Stimulated activated CD8-positive, alpha-beta memory T cell treated with anti-CD3 and anti-CD28 coated beads, Interleukin-12 subunit alpha, Interleukin-12 subunit beta, amount 100 ng/mL, for 4 hours (primary cell): Measurements from ENCODE around the gene PTGER4.
"Not testable (repeated sequence)": the region's sequence is repeated elsewhere in the genome, so short reads cannot be mapped to it uniquely, and the experiment has no call there.

Experiments used
- DNase-seq: peaks from one replicate; pipeline ENCODE4 v3.0.0-alpha.2; 2020; ENCODE audit warnings: low read depth

PTGER4 gene

GRCh38 chr5:40679913-40680681 is at the start of gene PTGER4:
TSS of gene PTGER4 (plus strand) at chr5:40679915. CDS start at chr5:40680994, 1,079 bp downstream.
- DNase-seq: no peak

GRCh38 chr5:40630126-40630525 is 49.6 kb upstream of the PTGER4 start:
- DNase-seq: no peak

GRCh38 chr5:40631236-40631635 is 48.5 kb upstream of the PTGER4 start:
- DNase-seq: no peak

GRCh38 chr5:40634154-40634553 is 45.6 kb upstream of the PTGER4 start:
- DNase-seq: no peak

- no peak for DNase-seq
Observed at GRCh38 chr5:40634593-40634992, 45.1 kb upstream of the PTGER4 start.

GRCh38 chr5:40639531-40639930 is 40.2 kb upstream of the PTGER4 start:
- not testable (repeated sequence) for DNase-seq

- no peak for DNase-seq
Observed at GRCh38 chr5:40646266-40646665, 33.4 kb upstream of the PTGER4 start.

GRCh38 chr5:40648150-40648549 is 31.6 kb upstream of the PTGER4 start:
- no peak for DNase-seq

- no peak for DNase-seq
Observed at GRCh38 chr5:40649463-40650030, 30.2 kb upstream of the PTGER4 start.

- no peak for DNase-seq
Observed at GRCh38 chr5:40651201-40651600, 28.5 kb upstream of the PTGER4 start.

GRCh38 chr5:40652441-40653220 is 27.1 kb upstream of the PTGER4 start:
- DNase-seq: no peak

- no peak for DNase-seq
Observed at GRCh38 chr5:40653221-40654022, 26.3 kb upstream of the PTGER4 start.

GRCh38 chr5:40654377-40654991 is 25.2 kb upstream of the PTGER4 start:
- no peak for DNase-seq

- no peak for DNase-seq
Observed at GRCh38 chr5:40655138-40655537, 24.6 kb upstream of the PTGER4 start.

- DNase-seq: not testable (repeated sequence)
Observed at GRCh38 chr5:40656091-40656490, 23.6 kb upstream of the PTGER4 start.

GRCh38 chr5:40656766-40657165 is 22.9 kb upstream of the PTGER4 start:
- DNase-seq: no peak

GRCh38 chr5:40660751-40661150 is 19.0 kb upstream of the PTGER4 start:
- DNase-seq: no peak

GRCh38 chr5:40665635-40666298 is 13.9 kb upstream of the PTGER4 start:
- no peak for DNase-seq

- DNase-seq: no peak
Observed at GRCh38 chr5:40666657-40667056, 13.1 kb upstream of the PTGER4 start.

- DNase-seq: no peak
Observed at GRCh38 chr5:40667161-40667663, 12.5 kb upstream of the PTGER4 start.
